Stimulated activated CD4-positive, alpha-beta T cell treated with anti-CD3 and anti-CD28 coated beads, Interleukin-2, amount 100 ng/mL, for 24 hours (primary cell): Measurements from ENCODE around the gene UXS1.
"Not testable (repeated sequence)": the region's sequence is repeated elsewhere in the genome, so short reads cannot be mapped to it uniquely, and the experiment has no call there.

ENCODE experiments used
- DNase-seq, 2 donors: peaks; one replicate each; pipeline ENCODE4 v3.0.0-alpha.2; 2020

UXS1 gene

DNA sequence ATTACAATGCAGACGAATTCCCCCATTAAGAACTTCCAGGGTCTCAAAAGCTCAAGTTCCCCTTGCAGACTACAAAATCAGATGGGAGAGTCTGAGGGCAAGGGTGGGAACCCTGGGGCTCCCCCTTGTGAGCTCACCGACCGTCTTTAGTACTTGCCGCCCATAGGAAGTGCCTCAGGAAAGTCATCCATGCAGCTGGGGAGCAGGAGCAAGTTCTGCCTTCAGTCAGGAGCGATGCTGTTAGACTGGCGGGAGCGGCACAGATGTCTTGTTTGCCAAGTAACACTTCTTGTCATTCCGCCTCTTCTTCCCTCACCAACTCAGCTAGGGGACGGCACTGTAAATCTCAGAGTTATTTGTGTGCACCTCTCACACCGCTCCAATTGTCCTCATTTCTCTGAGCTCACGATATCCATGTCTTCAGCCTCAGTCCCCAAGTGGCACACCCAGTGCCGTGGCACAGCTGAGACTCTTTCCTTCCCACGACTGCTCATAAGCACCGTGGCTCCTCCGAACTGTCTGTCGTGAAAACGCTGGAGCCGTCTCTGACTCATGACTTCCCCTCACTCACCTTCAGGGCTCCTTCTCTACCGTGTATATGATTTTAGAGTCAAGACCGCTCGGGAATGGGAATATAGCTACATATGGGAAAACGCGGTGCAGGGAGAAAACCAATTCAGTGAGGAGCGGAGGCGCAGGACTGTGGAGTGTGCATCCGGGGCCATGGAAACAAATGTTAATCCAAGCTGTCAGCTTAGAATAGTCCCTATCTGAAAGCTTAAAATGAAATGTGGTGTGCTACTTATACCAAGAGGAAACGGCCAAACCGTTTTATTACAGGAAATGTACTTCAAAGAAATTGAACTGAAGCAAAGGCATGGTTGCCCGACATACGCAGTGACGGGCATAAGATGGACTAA is 34.0 kb downstream of the UXS1 start:
- peak; percentile 59 to 60 for DNase-seq

GRCh38 chr2:106158871-106159270 is 35.2 kb downstream of the UXS1 start:
- DNase-seq, result peak in 1 of 2 donors; percentile 34

DNA sequence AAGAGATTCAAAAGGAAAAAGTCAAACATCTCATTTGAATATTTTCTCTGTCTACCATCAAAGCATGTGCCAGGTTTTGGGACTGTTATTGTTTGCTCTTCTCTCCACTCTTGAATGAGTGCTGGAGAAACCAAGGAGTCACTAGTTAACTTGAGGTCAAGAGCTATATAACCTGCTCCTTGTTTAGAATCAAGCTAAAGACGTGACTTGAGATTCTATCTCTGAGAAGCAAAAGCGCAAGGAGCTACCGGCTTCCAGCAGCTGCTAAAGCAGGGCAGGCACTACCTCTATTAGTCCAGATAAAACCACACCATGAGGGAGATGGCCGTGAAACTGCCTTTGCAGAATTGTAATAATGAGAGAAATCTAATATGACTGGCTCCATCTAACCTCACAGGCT is 36.0 kb downstream of the UXS1 start:
- DNase-seq, result no peak

GRCh38 chr2:106157416-106157815 is 36.7 kb downstream of the UXS1 start:
- DNase-seq, result no peak

GRCh38 chr2:106156305-106157296 is 37.5 kb downstream of the UXS1 start:
- DNase-seq, result no peak

- no peak for DNase-seq
These were observed 40.3 kb downstream of the UXS1 start for GRCh38 chr2:106153781-106154180.

GRCh38 chr2:106147665-106148064 is 46.4 kb downstream of the UXS1 start:
- DNase-seq, result no peak

DNA sequence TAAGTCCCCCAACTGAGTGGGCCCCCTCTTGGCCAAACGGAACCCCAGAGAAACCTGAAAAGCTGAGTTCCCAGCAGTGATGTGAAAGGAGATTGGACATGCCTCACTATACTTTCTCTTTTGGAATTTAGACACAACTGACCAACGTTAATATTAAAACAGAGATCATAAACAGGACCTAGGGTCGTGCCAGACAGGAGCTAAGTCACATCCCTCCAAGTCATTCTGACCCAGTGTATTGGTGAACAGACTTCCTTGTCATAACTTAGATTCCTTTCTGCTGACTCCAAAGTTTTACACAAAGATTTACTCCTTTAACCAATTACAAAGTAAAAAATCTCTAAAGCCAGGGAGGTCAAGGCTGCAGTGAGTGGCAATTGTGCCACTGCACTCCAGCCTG is 46.9 kb downstream of the UXS1 start:
- DNase-seq, result no peak

- peak; percentile 41 to 55 for DNase-seq
These were observed 49.3 kb downstream of the UXS1 start for GRCh38 chr2:106144621-106145331.

DNA sequence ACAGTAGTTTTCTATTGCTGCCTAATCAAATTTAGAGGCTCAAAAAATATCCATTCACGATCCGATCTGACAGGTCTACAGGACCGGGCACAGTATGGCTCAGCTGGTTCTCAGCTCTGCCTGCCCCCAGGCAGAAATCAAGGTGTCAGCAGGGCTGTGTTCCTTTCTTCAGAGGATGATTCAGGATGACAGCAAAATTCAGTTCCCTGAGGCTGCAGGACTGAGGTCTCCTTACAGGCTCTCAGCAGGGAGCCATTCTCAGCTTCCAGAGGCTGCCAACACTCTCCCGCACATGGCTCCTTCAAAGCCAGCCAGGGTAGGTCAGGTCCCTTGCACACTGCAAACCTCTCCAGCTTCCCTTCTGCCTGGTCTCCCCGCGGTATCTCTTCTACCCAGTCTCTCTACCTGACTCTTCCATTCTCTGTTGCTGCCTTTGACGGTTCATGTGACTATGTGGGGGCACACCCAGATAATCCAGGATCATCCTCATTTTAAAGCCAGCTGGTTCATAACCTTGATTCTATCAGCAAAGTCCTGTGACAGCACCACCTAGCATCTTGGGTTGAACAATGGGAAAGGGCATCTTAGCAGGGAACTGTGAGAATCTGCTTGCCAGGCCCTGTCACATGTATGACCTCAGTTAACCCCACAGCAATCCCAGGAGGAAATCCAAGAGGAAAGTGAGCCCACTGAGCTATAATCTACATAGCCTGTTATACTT is 50.4 kb downstream of the UXS1 start:
- DNase-seq, result no peak

DNA sequence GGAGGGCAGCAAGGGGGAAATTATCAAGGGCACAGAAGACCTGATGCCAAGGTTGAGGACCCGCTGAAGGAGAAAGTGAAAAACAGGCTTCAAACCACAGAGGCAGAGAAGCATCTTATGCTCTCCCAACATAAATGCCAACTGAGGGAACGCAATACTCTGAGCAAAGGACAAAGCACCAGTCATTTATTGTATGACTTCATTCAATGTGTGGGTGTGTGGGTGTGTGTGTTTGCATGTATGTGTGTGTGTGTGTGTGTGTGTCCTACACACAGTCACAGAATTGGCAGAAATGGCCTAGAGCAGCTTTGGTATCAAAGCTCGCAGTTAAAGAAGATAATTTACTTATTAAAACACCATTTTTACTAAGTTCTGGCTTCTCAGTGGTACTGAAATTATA is 51.4 kb downstream of the UXS1 start:
- DNase-seq, result peak; percentile 24 to 43

- DNase-seq, result no peak
These were observed 53.2 kb downstream of the UXS1 start for GRCh38 chr2:106140913-106141312.

GRCh38 chr2:106140113-106140512 is 54.0 kb downstream of the UXS1 start:
- DNase-seq, result no peak

DNA sequence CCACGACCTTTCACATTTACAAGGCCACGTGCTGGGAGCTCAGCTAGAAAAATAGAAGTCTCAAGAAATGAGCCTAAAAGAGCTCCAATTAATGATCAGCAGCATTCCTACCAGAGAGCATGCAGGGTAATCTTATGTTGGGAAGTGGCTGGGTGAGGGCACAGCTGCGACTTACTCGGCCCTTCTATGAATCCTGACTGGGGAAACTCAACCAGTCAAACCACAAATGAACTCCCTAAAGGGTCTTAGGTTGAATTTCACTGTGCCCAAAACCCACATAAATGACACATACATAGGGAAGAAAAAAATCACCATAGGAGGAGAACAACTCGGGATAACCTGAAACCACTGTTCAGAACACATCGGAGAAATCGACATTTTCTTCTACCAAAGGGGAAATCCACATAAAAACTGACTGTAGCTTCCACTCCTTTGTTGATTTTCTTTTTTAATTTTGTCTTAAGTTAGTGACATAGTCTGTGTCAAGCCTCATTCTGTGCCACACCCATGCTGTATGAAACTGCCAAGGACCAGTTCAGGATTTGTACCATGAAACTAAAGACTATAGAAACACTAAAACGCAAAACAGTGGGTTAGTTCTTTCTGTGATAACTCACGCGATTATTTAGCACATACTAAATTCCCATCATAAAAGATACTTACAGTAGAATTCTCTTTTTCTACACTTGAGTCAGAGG is 54.7 kb downstream of the UXS1 start:
- DNase-seq, result no peak

DNA sequence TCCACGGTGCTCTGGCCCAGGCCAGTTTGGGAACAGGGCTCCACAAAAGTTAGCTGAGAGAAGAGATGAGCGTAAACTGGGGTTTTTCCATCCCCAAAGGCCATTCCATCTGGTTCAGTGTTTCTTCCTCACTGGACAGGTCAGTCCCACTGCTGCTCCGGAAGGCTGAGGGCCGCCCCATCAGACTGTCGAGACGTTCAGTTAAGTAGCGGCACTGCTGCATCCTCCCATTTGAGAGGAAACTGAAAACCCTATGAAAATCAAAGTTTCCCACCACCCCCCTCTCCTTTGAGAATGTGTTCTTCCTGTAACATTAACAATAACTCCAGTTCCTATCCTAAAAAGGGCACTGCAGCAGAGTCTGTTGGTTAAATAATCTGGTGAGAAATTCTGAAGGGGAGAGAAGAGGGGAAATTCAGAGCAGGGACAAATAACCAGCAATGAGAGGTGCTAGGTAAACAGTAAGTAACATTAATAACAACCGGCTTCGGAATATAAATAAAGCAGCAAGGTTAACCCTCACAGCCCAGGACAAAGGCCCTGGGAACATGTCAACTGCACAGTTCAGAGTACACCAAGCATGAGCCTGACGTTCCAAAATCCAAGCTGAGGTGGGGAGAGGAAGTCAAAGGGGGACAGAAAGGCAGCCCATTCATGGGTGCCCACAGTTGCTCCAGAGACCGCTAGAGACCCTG is 55.4 kb downstream of the UXS1 start:
- DNase-seq, result no peak

- DNase-seq, result no peak
These were observed 56.2 kb downstream of the UXS1 start for GRCh38 chr2:106137731-106138521.

- not testable (repeated sequence) for DNase-seq
These were observed 62.9 kb downstream of the UXS1 start for GRCh38 chr2:106131192-106131591.

DNA sequence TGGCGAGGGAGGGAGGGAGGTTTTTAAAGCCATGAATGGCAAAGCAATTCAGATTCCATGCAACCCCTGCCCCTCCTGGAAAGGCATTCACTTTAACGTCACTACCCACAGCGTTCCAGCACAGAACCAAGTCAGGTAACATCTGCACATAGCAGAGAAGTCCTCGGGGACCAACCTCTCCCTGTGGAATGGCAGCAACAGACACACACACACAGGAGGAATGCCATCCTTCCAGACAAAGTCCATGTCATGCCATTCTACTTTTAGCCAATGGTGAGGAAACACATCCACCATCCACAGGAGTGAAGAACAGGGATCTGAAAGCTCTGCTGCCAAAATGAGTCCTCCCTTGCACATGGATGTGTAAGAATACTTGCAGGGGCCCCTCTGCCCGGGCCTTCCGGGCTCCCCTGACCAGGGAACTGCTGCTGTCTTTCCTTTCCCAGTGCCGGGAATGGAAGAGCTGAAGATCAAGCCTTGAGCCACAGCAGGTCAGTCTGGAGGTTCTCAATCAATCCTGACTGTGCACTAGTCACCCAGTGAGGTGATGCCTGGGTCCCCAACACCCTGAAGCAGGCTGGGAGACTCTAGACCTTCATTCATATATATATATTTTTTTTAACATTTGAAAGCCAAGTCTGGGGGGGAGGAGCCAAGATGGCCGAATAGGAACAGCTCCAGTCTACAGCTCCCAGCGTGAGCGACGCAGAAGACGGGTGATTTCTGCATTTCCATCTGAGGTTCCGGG is 63.7 kb downstream of the UXS1 start:
- DNase-seq, result no peak

- DNase-seq, result no peak
These were observed 64.5 kb downstream of the UXS1 start for GRCh38 chr2:106129592-106129991.
